Mesenchymal stem cell (in vitro differentiated cells and primary cell): Measurements from ENCODE around the gene APC2.

ENCODE experiments used
- DNase-seq: peaks from one replicate; pipeline ENCODE4 v3.0.0-alpha.2; 2013
- H2AFZ ChIP-seq: one replicate; pipeline ENCODE4 v1.6.1; 2013; ENCODE audit warnings: low read depth, mild to moderate bottlenecking, control low read depth, inconsistent platforms, low read length, moderate library complexity
- H2AK5ac ChIP-seq: 2 replicates; pipeline ENCODE4 v1.6.1; 2013; ENCODE audit warnings: low read length, moderate library complexity, mild to moderate bottlenecking, inconsistent platforms; ENCODE audit not compliant: severe bottlenecking
- H2BK120ac ChIP-seq: one replicate; pipeline ENCODE4 v1.6.1; 2013; ENCODE audit warnings: low read depth, mild to moderate bottlenecking, inconsistent platforms, low read length, moderate library complexity
- H2BK12ac ChIP-seq, 2 experiments: one replicate each; pipeline ENCODE4 v1.6.1; 2013; ENCODE audit warnings: inconsistent platforms in 2 of 2, low read length in 2 of 2, mild to moderate bottlenecking in 2 of 2, moderate library complexity in 2 of 2, control low read depth in 1 of 2
- H2BK15ac ChIP-seq: one replicate; pipeline ENCODE4 v1.6.1; 2013; ENCODE audit warnings: mild to moderate bottlenecking, low read depth, inconsistent platforms; ENCODE audit not compliant: poor library complexity, severe bottlenecking
- H2BK5ac ChIP-seq: 2 replicates; pipeline ENCODE4 v1.6.1; 2013; ENCODE audit warnings: low read depth, mild to moderate bottlenecking, low read length, control low read depth, inconsistent platforms; ENCODE audit not compliant: poor library complexity, severe bottlenecking
- H3K14ac ChIP-seq, 2 experiments: one replicate each; pipeline ENCODE4 v1.6.1; 2013; ENCODE audit warnings: inconsistent platforms in 2 of 2, low read length in 2 of 2, control low read depth in 1 of 2, mild to moderate bottlenecking in 1 of 2, moderate library complexity in 1 of 2
- H3K18ac ChIP-seq, 2 experiments: one replicate each; pipeline ENCODE4 v1.6.1; 2013; ENCODE audit warnings: inconsistent platforms in 2 of 2, low read length in 2 of 2, control low read depth in 1 of 2, low read depth in 1 of 2, mild to moderate bottlenecking in 1 of 2
- H3K23ac ChIP-seq, 2 experiments: one replicate each; pipeline ENCODE4 v1.6.1; 2013; ENCODE audit warnings: inconsistent platforms in 2 of 2, low read length in 2 of 2, mild to moderate bottlenecking in 2 of 2, moderate library complexity in 2 of 2, control low read depth in 1 of 2
- H3K27ac ChIP-seq: 2 replicates; pipeline ENCODE4 v1.5.1; 2013; ENCODE audit warnings: mild to moderate bottlenecking, moderate library complexity, low read length, control low read depth, inconsistent platforms; ENCODE audit not compliant: poor library complexity, severe bottlenecking
- H3K27me3 ChIP-seq, 2 experiments: 2 replicates each; pipeline versions ENCODE4 v1.6.1 to v1.7.0; 2013; ENCODE audit warnings: low read length in 2 of 2, mild to moderate bottlenecking in 2 of 2, moderate library complexity in 2 of 2, control low read depth in 1 of 2, inconsistent platforms in 1 of 2; ENCODE audit not compliant: control insufficient read depth in 1 of 2, insufficient read depth in 1 of 2
- H3K36me3 ChIP-seq, 2 experiments: 2 replicates each; pipeline versions ENCODE4 v1.6.1 to v1.7.0; 2013; ENCODE audit warnings: low read length in 2 of 2, control low read depth in 1 of 2, inconsistent platforms in 1 of 2, low read depth in 1 of 2, mild to moderate bottlenecking in 1 of 2; ENCODE audit not compliant: insufficient read depth in 2 of 2, control insufficient read depth in 1 of 2
- H3K4ac ChIP-seq, 2 experiments: one replicate each; pipeline ENCODE4 v1.6.1; 2013; ENCODE audit warnings: inconsistent platforms in 2 of 2, low read length in 2 of 2, mild to moderate bottlenecking in 2 of 2, moderate library complexity in 2 of 2, control low read depth in 1 of 2, low read depth in 1 of 2
- H3K4me1 ChIP-seq: 2 replicates; pipeline ENCODE4 v1.6.1; 2013; ENCODE audit warnings: low read depth, low read length, control low read depth; ENCODE audit not compliant: control insufficient read depth, insufficient read depth
- H3K4me2 ChIP-seq: 2 replicates; pipeline ENCODE4 v1.6.1; 2013; ENCODE audit warnings: low read length, mild to moderate bottlenecking, inconsistent platforms; ENCODE audit not compliant: poor library complexity, severe bottlenecking
- H3K4me3 ChIP-seq, 2 experiments: 2 replicates each; pipeline versions ENCODE4 v1.5.1 to v1.7.0; 2013; ENCODE audit warnings: low read length in 2 of 2, mild to moderate bottlenecking in 2 of 2, control low read depth in 1 of 2, low read depth in 1 of 2; ENCODE audit not compliant: insufficient read depth in 1 of 2
- H3K79me1 ChIP-seq: replicated peaks from 2 replicates; pipeline ENCODE4 v1.6.1; 2013; ENCODE audit warnings: mild to moderate bottlenecking, control low read depth, low read length, inconsistent platforms; ENCODE audit not compliant: poor library complexity, severe bottlenecking
- H3K9ac ChIP-seq: 2 replicates; pipeline ENCODE4 v1.7.0; 2013; ENCODE audit warnings: mild to moderate bottlenecking, low read length, moderate library complexity
- H3K9me3 ChIP-seq: 2 replicates; pipeline ENCODE4 v1.7.0; 2013; ENCODE audit warnings: mild to moderate bottlenecking, low read length; ENCODE audit not compliant: control insufficient read depth
- H4K8ac ChIP-seq: one replicate; pipeline ENCODE4 v1.6.1; 2013; ENCODE audit warnings: inconsistent platforms, mild to moderate bottlenecking, low read length, moderate library complexity
- H4K91ac ChIP-seq: one replicate; pipeline ENCODE4 v1.6.1; 2013; ENCODE audit warnings: mild to moderate bottlenecking, low read length, inconsistent platforms
- WGBS: methylation state at CpG from one replicate; pipeline ENCODE4 v1.1.7; 2013; ENCODE audit warnings: mixed read lengths; 5-methylcytosine and 5-hydroxymethylcytosine counted together

APC2 gene

DNA sequence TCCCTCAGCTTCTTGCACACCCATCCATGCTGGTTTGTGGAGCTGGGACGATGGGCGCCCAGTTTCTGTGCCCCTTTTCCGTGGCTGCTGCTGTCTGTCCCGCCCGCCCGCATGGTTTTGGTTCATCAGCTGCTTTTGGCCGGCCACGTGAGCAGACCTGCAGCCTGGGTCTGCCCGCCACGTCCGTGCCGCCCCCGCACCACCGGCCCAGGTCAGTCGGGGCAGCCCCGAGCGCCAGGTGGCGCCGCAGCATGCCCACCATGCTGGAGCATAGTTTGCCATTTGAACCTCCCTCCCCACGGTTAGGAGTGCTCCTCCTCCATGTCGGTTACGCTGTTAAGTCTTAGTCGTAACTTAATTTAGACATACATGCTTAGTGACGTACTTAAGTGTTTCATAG lies 27.0 kb upstream of the APC2 start:
- Histone ChIP-seq H3K9me3 (no peaks in the 10 kb centered on the region), H4K8ac (no peak overlapping the region), H3K18ac (no peak overlapping the region), H3K36me3 (peaks cover 86 to 96% of the 10 kb centered on the region in 2 experiments), H2BK5ac (no peak overlapping the region), H3K27ac (no peak overlapping the region), H4K91ac (no peak overlapping the region), H3K4me3 (no peak overlapping the region), H3K27me3 (no peaks in the 10 kb centered on the region), H2AK5ac (no peak overlapping the region), H3K4me1 (peaks cover 28% of the 10 kb centered on the region), H2BK12ac (no peak overlapping the region), H2BK15ac (no peak overlapping the region), H3K79me1 (peaks cover 45% of the 10 kb centered on the region), H3K9ac (no peak overlapping the region), H3K14ac (no peak overlapping the region), H3K4me2 (no peak overlapping the region), H2AFZ (no peak overlapping the region), H3K4ac (no peak overlapping the region), H3K23ac (no peak overlapping the region), H2BK120ac (no peak overlapping the region)
- WGBS = 93% methylated on average over 24 of the region's 24 CpGs
- DNase-seq = no peak

GRCh38 chr19:1423436-1424191 lies 26.3 kb upstream of the APC2 start:
- H3K27me3 ChIP-seq = no peaks in the 10 kb centered on the region
- peaks cover 28% of the 10 kb centered on the region for H3K4me1 ChIP-seq
- H2AK5ac ChIP-seq = no peak overlapping the region
- no peak overlapping the region for H3K18ac ChIP-seq
- H3K9ac ChIP-seq = no peak overlapping the region
- DNase-seq = no peak
- H4K91ac ChIP-seq = no peak overlapping the region
- no peak overlapping the region for H3K4me2 ChIP-seq
- H2AFZ ChIP-seq = no peak overlapping the region
- H3K4me3 ChIP-seq = no peak overlapping the region
- no peak overlapping the region for H2BK15ac ChIP-seq
- no peaks in the 10 kb centered on the region for H3K9me3 ChIP-seq
- no peak overlapping the region for H2BK12ac ChIP-seq
- no peak overlapping the region for H3K14ac ChIP-seq
- peaks cover 49% of the 10 kb centered on the region for H3K79me1 ChIP-seq
- no peak overlapping the region for H2BK120ac ChIP-seq
- 97% methylated on average over 38 of the region's 40 CpGs for WGBS
- H3K23ac ChIP-seq = no peak overlapping the region
- no peak overlapping the region for H3K4ac ChIP-seq
- no peak overlapping the region for H2BK5ac ChIP-seq
- peaks cover 91 to 94% of the 10 kb centered on the region in 2 experiments for H3K36me3 ChIP-seq
- H4K8ac ChIP-seq = no peak overlapping the region
- no peak overlapping the region for H3K27ac ChIP-seq

GRCh38 chr19:1424192-1424955 lies 25.5 kb upstream of the APC2 start:
- Histone ChIP-seq H3K4me2 (no peak overlapping the region), H2AK5ac (no peak overlapping the region), H3K4me1 (peaks cover 26% of the 10 kb centered on the region), H2BK120ac (no peak overlapping the region), H3K14ac (no peak overlapping the region), H3K36me3 (peaks cover 90 to 94% of the 10 kb centered on the region in 2 experiments), H2BK12ac (no peak overlapping the region), H3K9me3 (no peaks in the 10 kb centered on the region), H3K9ac (no peak overlapping the region), H2BK15ac (no peak overlapping the region), H3K27ac (no peak overlapping the region), H3K18ac (no peak overlapping the region), H3K4ac (no peak overlapping the region), H4K8ac (no peak overlapping the region), H3K79me1 (peaks cover 56% of the 10 kb centered on the region), H3K23ac (no peak overlapping the region), H3K4me3 (no peak overlapping the region), H2BK5ac (no peak overlapping the region), H3K27me3 (no peaks in the 10 kb centered on the region), H4K91ac (no peak overlapping the region), H2AFZ (no peak overlapping the region)
- no peak for DNase-seq
- WGBS = 87% methylated on average over 26 of the region's 42 CpGs

DNA sequence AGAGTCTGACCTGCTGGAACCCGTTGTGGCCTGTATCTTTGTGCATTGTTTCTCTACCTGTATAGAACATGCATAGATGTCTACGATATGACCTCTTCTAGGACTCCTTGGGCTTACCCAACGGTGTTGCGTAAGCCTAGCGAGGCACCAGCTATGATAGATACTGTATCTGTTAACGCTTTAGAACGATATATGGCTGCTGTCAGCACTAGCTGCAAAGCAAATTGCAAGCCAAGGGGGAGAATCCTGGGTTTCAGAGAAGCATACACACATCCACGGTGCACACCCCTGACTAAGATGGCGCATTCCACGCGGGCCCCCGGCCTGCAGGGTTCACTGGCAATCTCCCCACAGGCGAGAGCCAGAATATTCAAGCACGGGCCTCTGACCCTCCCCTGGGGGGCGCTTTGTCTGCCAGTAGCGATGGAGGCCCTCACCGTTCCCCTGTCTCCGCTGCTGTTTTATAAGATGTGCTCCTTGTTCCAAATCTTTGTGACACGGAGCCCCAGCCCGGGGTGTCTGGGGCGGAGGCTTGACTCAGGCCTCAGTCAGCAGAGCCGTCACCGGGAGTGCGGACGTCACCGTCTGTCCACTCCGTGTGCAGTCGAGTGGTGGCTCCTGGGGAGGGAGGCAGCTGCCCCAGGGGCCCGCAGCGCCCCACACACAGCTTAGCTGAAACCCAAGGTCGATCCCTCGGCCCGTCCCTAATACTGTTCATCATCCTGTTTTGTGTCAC lies 24.7 kb upstream of the APC2 start:
- no peak overlapping the region for H3K27ac ChIP-seq
- no peak overlapping the region for H3K9ac ChIP-seq
- no peak overlapping the region for H2AFZ ChIP-seq
- no peak overlapping the region for H2BK120ac ChIP-seq
- H3K23ac ChIP-seq = no peak overlapping the region
- no peak overlapping the region for H2AK5ac ChIP-seq
- peaks cover 26% of the 10 kb centered on the region for H3K4me1 ChIP-seq
- no peak overlapping the region for H3K4me2 ChIP-seq
- no peak overlapping the region for H3K4me3 ChIP-seq
- peaks cover 90 to 94% of the 10 kb centered on the region in 2 experiments for H3K36me3 ChIP-seq
- H2BK12ac ChIP-seq = no peak overlapping the region
- no peak overlapping the region for H4K91ac ChIP-seq
- no peak overlapping the region for H4K8ac ChIP-seq
- no peak overlapping the region for H2BK15ac ChIP-seq
- 97% methylated on average over 33 of the region's 33 CpGs for WGBS
- H2BK5ac ChIP-seq = no peak overlapping the region
- DNase-seq = no peak
- no peak overlapping the region for H3K18ac ChIP-seq
- no peaks in the 10 kb centered on the region for H3K27me3 ChIP-seq
- H3K4ac ChIP-seq = no peak overlapping the region
- H3K9me3 ChIP-seq = no peaks in the 10 kb centered on the region
- H3K14ac ChIP-seq = no peak overlapping the region
- H3K79me1 ChIP-seq = peaks cover 64% of the 10 kb centered on the region
